Tibial nerve (tissue), 4 donors: ENCODE results near the gene STARD13. TPM values are rescaled to one million over a fixed set of nuclear protein-coding genes. Genes with fewer than 3 reads are reported as not detected.

ENCODE experiments used
- DNase-seq, 2 donors: peaks; one replicate each; pipeline ENCODE4 v3.0.0-alpha.2; 2019; ENCODE audit warnings: low spot score in 2 of 2
- H3K27ac ChIP-seq, 4 donors: fragments of 200-600 bp; sonication (generic) in 3 of 4; one replicate each; pipeline ENCODE4 v1.5.1; 2017 to 2019; ENCODE audit warnings: mild to moderate bottlenecking in 1 of 4
- H3K27me3 ChIP-seq, 2 donors: fragments of 200-600 bp; sonication (generic) in 1 of 2; one replicate each; pipeline versions ENCODE4 v1.5.1 to v1.6.0; 2017 to 2019
- H3K36me3 ChIP-seq, 3 donors: fragments of 200-600 bp; sonication (generic); one replicate each; pipeline ENCODE4 v1.5.1; 2018 to 2019
- H3K4me1 ChIP-seq, 4 donors: fragments of 200-600 bp; sonication (generic) in 3 of 4; one replicate each; pipeline ENCODE4 v1.5.1; 2017 to 2019
- H3K4me3 ChIP-seq, 4 donors: fragments of 200-600 bp; sonication (generic) in 3 of 4; one replicate each; pipeline ENCODE4 v1.5.1; 2017 to 2019; ENCODE audit warnings: mild to moderate bottlenecking in 1 of 4, moderate library complexity in 1 of 4
- H3K9me3 ChIP-seq, 4 donors: fragments of 200-600 bp; sonication (generic) in 3 of 4; one replicate each; pipeline ENCODE4 v1.5.1; 2017 to 2019
- EP300 ChIP-seq, 2 donors: sonication (generic); formaldehyde crosslinking; IDR thresholded peaks; one replicate each; pipeline ENCODE4 v1.6.1; 2017; ENCODE audit warnings: antibody characterized with exemption in 2 of 2, mild to moderate bottlenecking in 1 of 2
- POLR2A ChIP-seq, 2 donors: fragments of 450-650 bp; IDR thresholded peaks; one replicate each; pipeline ENCODE4 v1.6.1; 2017; ENCODE audit warnings: antibody characterized with exemption in 2 of 2, mild to moderate bottlenecking in 2 of 2, moderate library complexity in 2 of 2
- WGBS, 2 donors: methylation state at CpG; one replicate each; pipeline ENCODE4 v1.1.5; 2018; 5-methylcytosine and 5-hydroxymethylcytosine counted together
- total RNA-seq, 4 donors: library from RNA; depleted of rRNA; stranded (reverse); fragments of >200 nt; gene quantifications; one replicate each; pipeline ENCODE4 v1.1.0, GENCODE V29; 2016
- TF ChIP-seq, protein P1 (sequence below), 5 experiments: fragments of 200-600 bp in 3 of 5; fragments of 450-650 bp in 2 of 5; sonication (generic) in 3 of 5; IDR thresholded peaks; one replicate each; pipeline ENCODE4 v1.5.1; 2016 to 2019; ENCODE audit warnings: antibody characterized with exemption in 5 of 5, mild to moderate bottlenecking in 3 of 5, moderate library complexity in 2 of 5

Gene STARD13
- total RNA-seq, 4 donors from 2014 or later: 52.7 to 125 (median 80.0) TPM

DNA sequence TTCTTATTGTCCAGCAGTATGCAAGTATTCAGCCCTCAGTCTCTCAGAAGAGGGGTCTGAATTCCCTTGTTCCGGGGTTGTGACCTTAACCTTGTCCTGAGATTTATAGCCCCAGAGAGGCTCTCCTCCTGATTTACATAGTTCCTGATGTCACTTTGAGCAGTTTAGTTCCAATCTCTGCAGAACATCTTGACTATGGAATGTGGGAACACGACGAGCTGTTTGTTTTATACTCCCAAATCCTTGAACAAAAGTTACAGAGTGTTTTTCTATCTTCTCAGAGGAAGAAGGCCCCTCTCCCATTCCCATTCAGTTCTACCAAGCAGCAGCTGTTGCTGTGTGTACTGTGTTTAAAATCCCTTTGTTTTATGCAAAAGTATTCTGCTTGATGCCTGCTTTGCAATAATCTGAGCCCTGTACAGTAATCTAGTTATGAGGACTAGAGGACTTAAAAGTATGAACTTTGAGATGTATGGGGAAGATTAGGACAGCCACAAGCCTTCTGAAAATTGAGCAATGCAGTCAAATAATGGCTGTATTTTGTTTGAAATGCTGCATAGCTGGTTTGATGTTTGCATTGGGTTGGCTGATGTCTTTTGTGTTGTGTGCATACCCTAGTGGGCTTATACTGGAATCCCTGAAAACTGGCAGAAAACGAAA lies 194.7 kb downstream of the STARD13 start:
- TF ChIP-seq POLR2A (IDR thresholded peaks at IDR 0.05): no peak
- no peak for TF ChIP-seq EP300 (IDR thresholded peaks at IDR 0.05)
- TF ChIP-seq, protein P1, sequence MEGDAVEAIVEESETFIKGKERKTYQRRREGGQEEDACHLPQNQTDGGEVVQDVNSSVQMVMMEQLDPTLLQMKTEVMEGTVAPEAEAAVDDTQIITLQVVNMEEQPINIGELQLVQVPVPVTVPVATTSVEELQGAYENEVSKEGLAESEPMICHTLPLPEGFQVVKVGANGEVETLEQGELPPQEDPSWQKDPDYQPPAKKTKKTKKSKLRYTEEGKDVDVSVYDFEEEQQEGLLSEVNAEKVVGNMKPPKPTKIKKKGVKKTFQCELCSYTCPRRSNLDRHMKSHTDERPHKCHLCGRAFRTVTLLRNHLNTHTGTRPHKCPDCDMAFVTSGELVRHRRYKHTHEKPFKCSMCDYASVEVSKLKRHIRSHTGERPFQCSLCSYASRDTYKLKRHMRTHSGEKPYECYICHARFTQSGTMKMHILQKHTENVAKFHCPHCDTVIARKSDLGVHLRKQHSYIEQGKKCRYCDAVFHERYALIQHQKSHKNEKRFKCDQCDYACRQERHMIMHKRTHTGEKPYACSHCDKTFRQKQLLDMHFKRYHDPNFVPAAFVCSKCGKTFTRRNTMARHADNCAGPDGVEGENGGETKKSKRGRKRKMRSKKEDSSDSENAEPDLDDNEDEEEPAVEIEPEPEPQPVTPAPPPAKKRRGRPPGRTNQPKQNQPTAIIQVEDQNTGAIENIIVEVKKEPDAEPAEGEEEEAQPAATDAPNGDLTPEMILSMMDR (IDR thresholded peaks at IDR 0.05): no peak
- H3K9me3 ChIP-seq: no peaks in the 10 kb centered on the region
- H3K4me1 ChIP-seq: peaks cover 0 to 9% (median 0%) of the 10 kb centered on the region in 4 donors
- no peak for DNase-seq
- no peak overlapping the region for H3K4me3 ChIP-seq
- H3K36me3 ChIP-seq: no peaks in the 10 kb centered on the region
- 37 to 39% methylated on average over 4 of the region's 4 CpGs for WGBS, 2 donors
- H3K27ac ChIP-seq: no peak overlapping the region
- no peaks in the 10 kb centered on the region for H3K27me3 ChIP-seq

DNA sequence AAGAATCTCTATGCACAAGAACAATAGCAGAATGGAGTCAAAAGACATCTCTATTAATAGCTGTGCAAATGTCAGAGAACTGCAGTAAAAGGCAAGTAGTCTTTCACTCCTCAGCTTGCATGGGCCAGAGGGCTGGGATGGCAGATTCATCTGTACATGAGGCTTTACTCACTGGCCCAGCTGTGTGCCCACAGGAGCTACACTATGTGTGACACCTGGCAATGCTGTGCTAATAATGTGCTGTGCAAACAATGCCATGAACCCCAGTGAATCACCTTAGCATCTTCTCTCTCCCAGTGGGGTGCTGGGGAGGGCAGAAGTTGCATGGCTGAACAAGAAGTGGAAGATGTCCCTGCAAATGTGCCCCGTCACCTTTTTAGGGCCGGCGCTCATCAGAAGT lies 196.2 kb downstream of the STARD13 start:
- TF ChIP-seq, protein P1 (IDR thresholded peaks at IDR 0.05): no peak
- no peaks in the 10 kb centered on the region for H3K9me3 ChIP-seq
- no peaks in the 10 kb centered on the region for H3K27me3 ChIP-seq
- peaks cover 0 to 9% (median 0%) of the 10 kb centered on the region in 4 donors for H3K4me1 ChIP-seq
- no peaks in the 10 kb centered on the region for H3K36me3 ChIP-seq
- H3K27ac ChIP-seq: no peak overlapping the region
- DNase-seq: no peak
- no peak overlapping the region for H3K4me3 ChIP-seq
- 95 to 96% methylated on average over 3 of the region's 3 CpGs for WGBS, 2 donors

DNA sequence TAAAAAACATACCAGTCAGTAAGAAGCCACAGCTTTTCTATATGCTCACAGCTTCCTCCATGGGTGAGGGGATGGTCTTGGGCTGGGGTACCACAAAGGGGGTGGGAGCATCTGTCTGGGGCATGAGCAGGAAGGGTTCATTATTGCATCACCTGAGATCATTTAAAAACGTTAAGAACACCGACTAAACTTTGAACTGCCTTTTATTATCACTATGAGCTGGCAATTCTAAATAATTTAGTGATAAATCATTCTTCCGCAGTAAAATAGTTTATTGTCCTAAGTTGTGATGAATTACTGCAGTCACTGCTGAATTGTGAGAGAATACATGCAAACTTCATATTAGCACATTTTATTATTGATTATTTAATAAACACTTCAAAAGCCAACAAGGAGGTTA lies 197.8 kb downstream of the STARD13 start:
- WGBS, 2 donors: 43 to 56% methylated on average over 3 of the region's 3 CpGs
- Histone ChIP-seq H3K36me3 (no peaks in the 10 kb centered on the region), H3K4me1 (peaks cover 0 to 9% (median 0%) of the 10 kb centered on the region in 4 donors), H3K27me3 (no peaks in the 10 kb centered on the region), H3K27ac (no peak overlapping the region), H3K4me3 (no peak overlapping the region), H3K9me3 (no peaks in the 10 kb centered on the region)
- DNase-seq: no peak
- TF ChIP-seq EP300 (IDR thresholded peaks at IDR 0.05) (no peak), POLR2A (IDR thresholded peaks at IDR 0.05) (no peak)
- TF ChIP-seq, protein P1 (IDR thresholded peaks at IDR 0.05): no peak

DNA sequence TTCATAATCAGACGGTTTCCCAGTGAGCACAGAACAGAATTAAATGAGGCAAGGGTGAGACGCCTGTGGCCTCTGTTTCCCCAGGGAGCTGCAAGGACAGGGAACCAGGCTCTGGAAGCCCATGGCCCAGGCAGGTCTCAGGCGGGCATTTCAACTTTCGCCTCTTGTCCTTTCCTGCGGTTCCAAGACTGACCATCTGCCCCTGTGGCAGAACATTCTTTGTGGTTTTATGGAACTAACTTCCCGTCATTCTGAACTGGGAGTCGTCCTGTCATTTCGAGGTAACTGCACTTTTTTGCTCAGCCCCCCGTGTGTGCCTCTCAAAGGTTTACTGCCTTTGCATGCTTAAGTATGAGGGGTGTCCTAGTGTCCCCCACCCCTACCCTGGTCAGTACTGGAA lies 198.5 kb downstream of the STARD13 start:
- WGBS, 2 donors: 82 to 83% methylated on average over 9 of the region's 9 CpGs
- H3K9me3 ChIP-seq: no peaks in the 10 kb centered on the region
- no peaks in the 10 kb centered on the region for H3K36me3 ChIP-seq
- no peak overlapping the region for H3K4me3 ChIP-seq
- no peak for DNase-seq
- peaks cover 0 to 9% (median 0%) of the 10 kb centered on the region in 4 donors for H3K4me1 ChIP-seq
- TF ChIP-seq, protein P1 (IDR thresholded peaks at IDR 0.05): no peak
- TF ChIP-seq POLR2A (IDR thresholded peaks at IDR 0.05) (no peak), EP300 (IDR thresholded peaks at IDR 0.05) (no peak)
- H3K27me3 ChIP-seq: no peaks in the 10 kb centered on the region
- H3K27ac ChIP-seq: no peak overlapping the region

DNA sequence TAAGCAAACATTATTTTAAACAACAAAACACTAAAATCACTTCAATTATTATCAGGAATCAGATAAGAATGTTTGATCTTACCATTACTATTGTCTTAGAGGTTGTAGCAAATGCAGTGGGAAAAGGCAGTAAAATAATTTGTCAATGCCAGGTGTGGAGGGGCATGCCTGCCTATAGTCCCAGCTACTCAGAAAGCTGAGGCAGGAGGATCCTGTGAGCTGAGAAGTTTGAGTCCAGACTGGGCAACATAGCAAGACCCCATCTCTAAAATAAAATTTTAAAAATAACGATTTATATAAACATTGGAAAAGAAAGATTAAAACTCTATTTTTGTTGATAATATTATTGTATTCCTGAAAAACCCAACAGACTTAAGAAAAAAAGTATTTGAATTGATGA lies 202.5 kb downstream of the STARD13 start:
- 91% methylated on average over 1 of the region's 1 CpG for WGBS, 2 donors

More for the DNA sequence above, 202.5 kb downstream of the STARD13 start:
- Histone ChIP-seq H3K4me1 (no peaks in the 10 kb centered on the region), H3K27ac (no peak overlapping the region), H3K4me3 (no peak overlapping the region), H3K9me3 (no peaks in the 10 kb centered on the region), H3K36me3 (no peaks in the 10 kb centered on the region), H3K27me3 (no peaks in the 10 kb centered on the region)
- no peak for DNase-seq
- TF ChIP-seq, protein P1 (IDR thresholded peaks at IDR 0.05): no peak
- TF ChIP-seq POLR2A (IDR thresholded peaks at IDR 0.05) (no peak), EP300 (IDR thresholded peaks at IDR 0.05) (no peak)
